Measurements from ENCODE around the gene ZNF385C.

- TF ChIP-seq, protein P1, sequence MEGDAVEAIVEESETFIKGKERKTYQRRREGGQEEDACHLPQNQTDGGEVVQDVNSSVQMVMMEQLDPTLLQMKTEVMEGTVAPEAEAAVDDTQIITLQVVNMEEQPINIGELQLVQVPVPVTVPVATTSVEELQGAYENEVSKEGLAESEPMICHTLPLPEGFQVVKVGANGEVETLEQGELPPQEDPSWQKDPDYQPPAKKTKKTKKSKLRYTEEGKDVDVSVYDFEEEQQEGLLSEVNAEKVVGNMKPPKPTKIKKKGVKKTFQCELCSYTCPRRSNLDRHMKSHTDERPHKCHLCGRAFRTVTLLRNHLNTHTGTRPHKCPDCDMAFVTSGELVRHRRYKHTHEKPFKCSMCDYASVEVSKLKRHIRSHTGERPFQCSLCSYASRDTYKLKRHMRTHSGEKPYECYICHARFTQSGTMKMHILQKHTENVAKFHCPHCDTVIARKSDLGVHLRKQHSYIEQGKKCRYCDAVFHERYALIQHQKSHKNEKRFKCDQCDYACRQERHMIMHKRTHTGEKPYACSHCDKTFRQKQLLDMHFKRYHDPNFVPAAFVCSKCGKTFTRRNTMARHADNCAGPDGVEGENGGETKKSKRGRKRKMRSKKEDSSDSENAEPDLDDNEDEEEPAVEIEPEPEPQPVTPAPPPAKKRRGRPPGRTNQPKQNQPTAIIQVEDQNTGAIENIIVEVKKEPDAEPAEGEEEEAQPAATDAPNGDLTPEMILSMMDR (IDR thresholded peaks at IDR 0.05) = no peak
- no peak for TF ChIP-seq POLR2AphosphoS5 (IDR thresholded peaks at IDR 0.05)
- TF ChIP-seq POLR2A (IDR thresholded peaks at IDR 0.05) = no peak
Measured at GRCh38 chr17:41992576-41992975, 105.7 kb downstream of the ZNF385C start.
